ENCODE data around the gene PRR19.
A peak's percentile ranks its signal among the peaks of the same experiment; 100 is the strongest.

The PRR19 gene

GRCh38 chr19:42280815-42281145 lies 21.2 kb upstream of the PRR19 start:
- no peak for DNase-seq
- in situ Hi-C loops (cut with HindIII; ENCODE audit: low pct_ligation_motif_present, low pct_unique_long_range_greater_than_20kb, low sequenced_read_pairs): no loop called here

GRCh38 chr19:42281146-42281826 lies 20.6 kb upstream of the PRR19 start:
- peak; percentile 21 for DNase-seq
- in situ Hi-C loops (cut with HindIII; ENCODE audit: low pct_ligation_motif_present, low pct_unique_long_range_greater_than_20kb, low sequenced_read_pairs): no loop called here

GRCh38 chr19:42281827-42282762 lies 19.8 kb upstream of the PRR19 start:
- peak; percentile 37 for DNase-seq
- in situ Hi-C loops (cut with HindIII; ENCODE audit: low pct_ligation_motif_present, low pct_unique_long_range_greater_than_20kb, low sequenced_read_pairs): no loop called here

- no peak for DNase-seq
These were observed 19.1 kb upstream of the PRR19 start for GRCh38 chr19:42282819-42283187.

GRCh38 chr19:42283188-42284065 lies 18.5 kb upstream of the PRR19 start:
- DNase-seq: peak; percentile 90
- in situ Hi-C loops (cut with HindIII; ENCODE audit: low pct_ligation_motif_present, low pct_unique_long_range_greater_than_20kb, low sequenced_read_pairs): no loop called here

More at GRCh38 chr19:42282819-42283187, 19.1 kb upstream of the PRR19 start:
- in situ Hi-C loops (cut with HindIII; ENCODE audit: low pct_ligation_motif_present, low pct_unique_long_range_greater_than_20kb, low sequenced_read_pairs): no loop called here

- in situ Hi-C loops (cut with HindIII; ENCODE audit: low pct_ligation_motif_present, low pct_unique_long_range_greater_than_20kb, low sequenced_read_pairs): no loop called here
- DNase-seq: peak; percentile 73
These were observed 17.8 kb upstream of the PRR19 start for GRCh38 chr19:42284066-42284501.

GRCh38 chr19:42284591-42285341 lies 17.2 kb upstream of the PRR19 start:
- in situ Hi-C loops (cut with HindIII; ENCODE audit: low pct_ligation_motif_present, low pct_unique_long_range_greater_than_20kb, low sequenced_read_pairs): no loop called here
- no peak for DNase-seq

GRCh38 chr19:42285541-42285941 lies 16.4 kb upstream of the PRR19 start:
- in situ Hi-C loops (cut with HindIII; ENCODE audit: low pct_ligation_motif_present, low pct_unique_long_range_greater_than_20kb, low sequenced_read_pairs): no loop called here
- DNase-seq: no peak

GRCh38 chr19:42285988-42286348 lies 16.0 kb upstream of the PRR19 start:
- no peak for DNase-seq
- in situ Hi-C loops (cut with HindIII; ENCODE audit: low pct_ligation_motif_present, low pct_unique_long_range_greater_than_20kb, low sequenced_read_pairs): no loop called here

- in situ Hi-C loops (cut with HindIII; ENCODE audit: low pct_ligation_motif_present, low pct_unique_long_range_greater_than_20kb, low sequenced_read_pairs): no loop called here
- DNase-seq: no peak
These were observed 15.4 kb upstream of the PRR19 start for GRCh38 chr19:42286349-42287016.

GRCh38 chr19:42287017-42287826 lies 14.7 kb upstream of the PRR19 start:
- no peak for DNase-seq
- in situ Hi-C loops (cut with HindIII; ENCODE audit: low pct_ligation_motif_present, low pct_unique_long_range_greater_than_20kb, low sequenced_read_pairs): no loop called here

- in situ Hi-C loops (cut with HindIII; ENCODE audit: low pct_ligation_motif_present, low pct_unique_long_range_greater_than_20kb, low sequenced_read_pairs): no loop called here
- no peak for DNase-seq
These were observed 14.2 kb upstream of the PRR19 start for GRCh38 chr19:42287827-42288107.

GRCh38 chr19:42288387-42288786 lies 13.5 kb upstream of the PRR19 start:
- in situ Hi-C loops (cut with HindIII; ENCODE audit: low pct_ligation_motif_present, low pct_unique_long_range_greater_than_20kb, low sequenced_read_pairs): no loop called here
- no peak for DNase-seq

- no peak for DNase-seq
- in situ Hi-C loops (cut with HindIII; ENCODE audit: low pct_ligation_motif_present, low pct_unique_long_range_greater_than_20kb, low sequenced_read_pairs): no loop called here
These were observed 12.9 kb upstream of the PRR19 start for GRCh38 chr19:42288881-42289555.

- no peak for DNase-seq
- in situ Hi-C loops (cut with HindIII; ENCODE audit: low pct_ligation_motif_present, low pct_unique_long_range_greater_than_20kb, low sequenced_read_pairs): no loop called here
These were observed 12.3 kb upstream of the PRR19 start for GRCh38 chr19:42289556-42290041.

GRCh38 chr19:42290136-42290522 lies 11.8 kb upstream of the PRR19 start:
- in situ Hi-C loops (cut with HindIII; ENCODE audit: low pct_ligation_motif_present, low pct_unique_long_range_greater_than_20kb, low sequenced_read_pairs): no loop called here
- DNase-seq: no peak
